ENCODE data around the gene CPSF6.

GRCh38 chr12:69241438-69242092 is 2.2 kb downstream of the CPSF6 start:
- TF ChIP-seq CTCF (IDR thresholded peaks at IDR 0.05) (no peak), POLR2A (IDR thresholded peaks at IDR 0.05) (no peak)
